HepG2 (cell line): ENCODE data around the gene SLC22A23. TPM values are rescaled to one million over a fixed set of nuclear protein-coding genes. Genes with fewer than 3 reads are reported as not detected.

Source experiments
- ATF7-NPFF ChIP-seq: sonication (generic); formaldehyde crosslinking; IDR thresholded peaks from 2 replicates; pipeline ENCODE4 v1.8.1; 2023; ENCODE audit warnings: mild to moderate bottlenecking, low read depth, missing genetic modification reagents, moderate library complexity
- GATAD2A ChIP-seq: IDR thresholded peaks from 2 replicates; pipeline ENCODE4 v1.6.1; 2016
- MTF2 ChIP-seq: sonication (generic); formaldehyde crosslinking; IDR thresholded peaks from 2 replicates; pipeline ENCODE4 v1.5.0; 2020; ENCODE audit warnings: missing genetic modification reagents, borderline replicate concordance
- MXD3 ChIP-seq: IDR thresholded peaks from 2 replicates; pipeline ENCODE4 v1.6.1; 2016; ENCODE audit warnings: mild to moderate bottlenecking, missing biosample characterization, missing genetic modification reagents
- MXD4 ChIP-seq: IDR thresholded peaks from 2 replicates; pipeline ENCODE4 v1.6.1; 2016; ENCODE audit warnings: mild to moderate bottlenecking, missing biosample characterization, missing genetic modification reagents
- NR2F2 ChIP-seq: IDR thresholded peaks from 2 replicates; pipeline ENCODE4 v1.6.1; 2012; ENCODE audit warnings: low read depth, inconsistent platforms, borderline replicate concordance
- TMF1 ChIP-seq: sonication (generic); formaldehyde crosslinking; IDR thresholded peaks from 2 replicates; pipeline ENCODE4 v1.8.1; 2022; ENCODE audit warnings: low read depth, missing genetic modification reagents
- ZBTB34 ChIP-seq: sonication (generic); formaldehyde crosslinking; IDR thresholded peaks from 2 replicates; pipeline ENCODE4 v1.8.0; 2022; ENCODE audit warnings: mild to moderate bottlenecking, missing genetic modification reagents
- ZNF318 ChIP-seq: sonication (generic); formaldehyde crosslinking; IDR thresholded peaks from 2 replicates; pipeline ENCODE4 v1.4.0; 2020; ENCODE audit warnings: mild to moderate bottlenecking, missing genetic modification reagents
- polyA plus RNA-seq, 8 experiments: library from polyadenylated mRNA; depleted of rRNA in 3 of 8; stranded (reverse) in 7 of 8; unstranded in 1 of 8; fragments of >200 nt; fragmentation: Illumina TruSeq in 4 of 8; extraction: Trizol in 4 of 8; gene quantifications; 2 replicates each; pipeline versions ENCODE4 v1.2.1 to v1.2.3, GENCODE V29; 2011 to 2016; ENCODE audit warnings: low read depth in 4 of 8, missing spikeins in 1 of 8, mixed read lengths in 1 of 8; ENCODE audit not compliant: insufficient read depth in 1 of 8
- total RNA-seq, 5 experiments: library from RNA; depleted of rRNA; stranded (reverse); fragments of >200 nt; fragmentation: Illumina TruSeq; extraction: Trizol; gene quantifications; 2 replicates each; pipeline ENCODE4 v1.2.3, GENCODE V29; 2016; ENCODE audit warnings: low read depth in 1 of 5
- TF ChIP-seq, protein P1 (sequence below): IDR thresholded peaks from 2 replicates; pipeline ENCODE4 v1.4.0; 2020; ENCODE audit warnings: mild to moderate bottlenecking, missing genetic modification reagents

Gene SLC22A23
- total and polyA plus RNA-seq, 2 of the 13 experiments (the other 11 are each of a cell fraction or from before 2014, with no cell fraction given): 11.8 to 17.5 TPM

DNA sequence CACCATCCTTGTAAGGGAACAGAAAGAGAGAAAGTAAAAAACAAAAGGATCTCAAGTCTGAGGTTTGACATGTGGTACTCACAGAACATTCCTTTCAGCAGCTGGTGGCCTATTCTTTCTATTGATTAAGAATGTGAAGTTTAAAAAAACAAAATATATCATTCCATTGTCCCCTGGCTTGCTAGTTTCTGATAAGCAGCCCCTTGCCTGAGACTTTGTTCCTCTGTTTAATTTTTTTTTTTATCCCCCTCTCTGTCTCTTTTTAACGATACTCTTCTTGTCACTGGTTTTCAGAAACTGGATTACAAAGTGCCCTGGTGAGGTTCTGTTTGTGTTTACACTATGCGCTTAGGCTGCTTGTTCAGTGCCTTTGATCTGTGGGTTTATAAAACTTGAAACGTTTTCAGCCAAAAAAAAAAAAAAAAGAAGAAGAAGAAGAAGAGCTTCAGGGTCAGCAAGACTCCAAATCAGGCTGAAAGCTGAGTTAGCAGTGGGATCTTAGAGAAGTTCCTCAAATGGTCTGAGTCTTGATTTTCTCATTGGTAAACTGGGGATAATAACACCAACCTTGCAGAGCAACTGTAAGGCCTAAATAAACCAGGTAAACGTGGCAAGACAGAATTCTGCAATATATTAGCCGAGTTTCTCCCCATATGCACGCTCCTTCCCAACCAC is 45.1 kb upstream of the SLC22A23 start (continued):
- TF ChIP-seq ZNF318 (CRISPR knock-in tag) (no peak), GATAD2A (CRISPR knock-in tag) (peak; percentile 81), ATF7-NPFF (CRISPR knock-in tag) (no peak), NR2F2 (0 out of 2 replicates have a peak, but pooled peaks have one; percentile 21), MXD3 (CRISPR knock-in tag) (no peak), MXD4 (CRISPR knock-in tag) (no peak), MTF2 (CRISPR knock-in tag) (no peak), ZBTB34 (CRISPR knock-in tag) (no peak), TMF1 (CRISPR knock-in tag) (no peak)
- TF ChIP-seq, protein P1, sequence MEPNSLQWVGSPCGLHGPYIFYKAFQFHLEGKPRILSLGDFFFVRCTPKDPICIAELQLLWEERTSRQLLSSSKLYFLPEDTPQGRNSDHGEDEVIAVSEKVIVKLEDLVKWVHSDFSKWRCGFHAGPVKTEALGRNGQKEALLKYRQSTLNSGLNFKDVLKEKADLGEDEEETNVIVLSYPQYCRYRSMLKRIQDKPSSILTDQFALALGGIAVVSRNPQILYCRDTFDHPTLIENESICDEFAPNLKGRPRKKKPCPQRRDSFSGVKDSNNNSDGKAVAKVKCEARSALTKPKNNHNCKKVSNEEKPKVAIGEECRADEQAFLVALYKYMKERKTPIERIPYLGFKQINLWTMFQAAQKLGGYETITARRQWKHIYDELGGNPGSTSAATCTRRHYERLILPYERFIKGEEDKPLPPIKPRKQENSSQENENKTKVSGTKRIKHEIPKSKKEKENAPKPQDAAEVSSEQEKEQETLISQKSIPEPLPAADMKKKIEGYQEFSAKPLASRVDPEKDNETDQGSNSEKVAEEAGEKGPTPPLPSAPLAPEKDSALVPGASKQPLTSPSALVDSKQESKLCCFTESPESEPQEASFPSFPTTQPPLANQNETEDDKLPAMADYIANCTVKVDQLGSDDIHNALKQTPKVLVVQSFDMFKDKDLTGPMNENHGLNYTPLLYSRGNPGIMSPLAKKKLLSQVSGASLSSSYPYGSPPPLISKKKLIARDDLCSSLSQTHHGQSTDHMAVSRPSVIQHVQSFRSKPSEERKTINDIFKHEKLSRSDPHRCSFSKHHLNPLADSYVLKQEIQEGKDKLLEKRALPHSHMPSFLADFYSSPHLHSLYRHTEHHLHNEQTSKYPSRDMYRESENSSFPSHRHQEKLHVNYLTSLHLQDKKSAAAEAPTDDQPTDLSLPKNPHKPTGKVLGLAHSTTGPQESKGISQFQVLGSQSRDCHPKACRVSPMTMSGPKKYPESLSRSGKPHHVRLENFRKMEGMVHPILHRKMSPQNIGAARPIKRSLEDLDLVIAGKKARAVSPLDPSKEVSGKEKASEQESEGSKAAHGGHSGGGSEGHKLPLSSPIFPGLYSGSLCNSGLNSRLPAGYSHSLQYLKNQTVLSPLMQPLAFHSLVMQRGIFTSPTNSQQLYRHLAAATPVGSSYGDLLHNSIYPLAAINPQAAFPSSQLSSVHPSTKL: peak; percentile 73
